NT2/D1 (cell line): Measurements from ENCODE around the gene TMEM132A.

Experiments used
- SUZ12 ChIP-seq: IDR thresholded peaks from 2 replicates; pipeline ENCODE4 v1.6.1; 2011; ENCODE audit not compliant: insufficient read length, insufficient read depth; ENCODE audit errors: extremely low read depth
- YY1 ChIP-seq: IDR thresholded peaks from 2 replicates; pipeline ENCODE4 v1.6.1; 2011; ENCODE audit not compliant: insufficient read length, insufficient read depth
- ZNF274 ChIP-seq: IDR thresholded peaks from 2 replicates; pipeline ENCODE4 v1.6.1; 2011; ENCODE audit warnings: mild to moderate bottlenecking, low read depth, low read length

DNA sequence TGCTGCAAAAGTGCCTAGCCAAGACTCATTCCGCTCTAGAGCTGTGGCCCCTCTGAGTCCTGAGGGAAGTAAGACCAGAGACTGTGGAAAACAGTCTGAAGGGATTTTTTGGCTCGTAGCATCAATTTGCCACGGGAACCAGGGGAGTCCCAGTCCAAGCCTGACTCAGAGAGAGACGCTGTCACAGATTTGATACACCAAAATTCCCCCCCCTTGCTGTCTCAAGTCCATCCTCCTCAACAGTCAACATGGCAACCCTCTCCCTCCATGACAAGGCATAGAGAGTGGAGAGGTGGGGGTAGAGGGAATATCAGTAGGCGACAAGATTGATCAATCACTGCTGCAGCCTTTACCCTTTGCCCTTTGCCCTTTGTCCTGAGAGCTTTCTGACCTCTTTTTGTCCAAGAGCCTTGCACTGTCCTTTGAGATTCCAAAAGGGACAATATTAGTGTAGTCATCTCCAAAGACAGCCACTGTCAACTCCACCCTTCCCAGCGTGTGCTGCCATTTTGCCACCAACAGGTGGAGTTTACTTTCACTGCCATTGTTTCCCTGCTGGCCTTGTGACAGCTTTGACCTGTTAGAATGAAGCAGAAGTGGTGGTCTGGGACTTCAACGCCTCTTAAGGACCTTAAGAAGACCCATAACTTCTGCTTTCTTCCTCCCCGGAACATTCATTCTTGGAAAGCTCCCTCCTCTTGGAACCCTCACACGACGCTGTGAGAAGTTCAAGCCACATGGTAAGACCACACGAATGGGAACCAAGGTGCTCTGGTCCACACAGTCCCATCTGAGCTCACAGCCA is 20.4 kb downstream of the TMEM132A start:
- no peak for TF ChIP-seq ZNF274
- no peak for TF ChIP-seq YY1
- no peak for TF ChIP-seq SUZ12
